CD14-positive monocyte (primary cell): ENCODE results near the gene MOAP1. TPM values are rescaled to one million over a fixed set of nuclear protein-coding genes. Genes with fewer than 3 reads are reported as not detected.

Experiments
- DNase-seq, 3 donors: peaks; one replicate each; pipeline ENCODE4 v3.0.0-alpha.2; 2011 to 2022
- H2AFZ ChIP-seq: 2 replicates; pipeline ENCODE4 v1.6.0; 2012; ENCODE audit warnings: mild to moderate bottlenecking, low read depth, low read length, inconsistent platforms; ENCODE audit not compliant: insufficient read depth, poor library complexity, severe bottlenecking
- H3K27ac ChIP-seq, 2 donors: 1 replicate in 1 of 2; 2 replicates in 1 of 2; pipeline ENCODE4 v1.5.1; 2012 to 2013; ENCODE audit warnings: low read length in 2 of 2, control low read depth in 1 of 2, inconsistent platforms in 1 of 2, low read depth in 1 of 2, mild to moderate bottlenecking in 1 of 2
- H3K27me3 ChIP-seq, 2 donors: one replicate each; pipeline versions ENCODE4 v1.6.0 to v1.6.1; 2011 to 2013; ENCODE audit warnings: low read length in 2 of 2; ENCODE audit not compliant: control insufficient read depth in 2 of 2, insufficient read depth in 2 of 2
- H3K36me3 ChIP-seq, 2 donors: replicated peaks in 1 of 2; 1 replicate in 1 of 2; 2 replicates in 1 of 2; pipeline versions ENCODE4 v1.5.1 to v1.6.1; 2012 to 2013; ENCODE audit warnings: low read length in 2 of 2, control low read depth in 1 of 2, inconsistent platforms in 1 of 2, mild to moderate bottlenecking in 1 of 2; ENCODE audit not compliant: insufficient read depth in 2 of 2, control insufficient read depth in 1 of 2
- H3K4me1 ChIP-seq, 2 donors: 1 replicate in 1 of 2; 2 replicates in 1 of 2; pipeline versions ENCODE4 v1.5.1 to v1.6.1; 2012 to 2013; ENCODE audit warnings: low read length in 2 of 2, control low read depth in 1 of 2, inconsistent platforms in 1 of 2, mild to moderate bottlenecking in 1 of 2, moderate library complexity in 1 of 2; ENCODE audit not compliant: insufficient read depth in 2 of 2, control insufficient read depth in 1 of 2
- H3K4me2 ChIP-seq: replicated peaks from 2 replicates; pipeline ENCODE3; 2012; ENCODE audit warnings: low read length, moderate library complexity, mild to moderate bottlenecking; ENCODE audit not compliant: poor library complexity, severe bottlenecking; ENCODE audit errors: extremely low read depth
- H3K4me3 ChIP-seq, 3 experiments: fragments of 200-600 bp in 1 of 3; sonication (generic) in 1 of 3; replicated peaks in 1 of 3; 1 replicate in 2 of 3; 2 replicates in 1 of 3; pipeline ENCODE4 v1.5.1; 2011 to 2013; ENCODE audit warnings: low read length in 3 of 3, mild to moderate bottlenecking in 3 of 3, control low read depth in 2 of 3, low read depth in 2 of 3, inconsistent platforms in 1 of 3, moderate library complexity in 1 of 3
- H3K79me2 ChIP-seq: 2 replicates; pipeline ENCODE4 v1.6.0; 2012; ENCODE audit warnings: mild to moderate bottlenecking, control low read depth, inconsistent platforms, low read length, moderate library complexity; ENCODE audit not compliant: insufficient read depth
- H3K9ac ChIP-seq: 2 replicates; pipeline ENCODE4 v1.6.0; 2017; ENCODE audit warnings: low read length, mild to moderate bottlenecking; ENCODE audit not compliant: insufficient read depth, poor library complexity, severe bottlenecking
- H3K9me3 ChIP-seq, 2 donors: replicated peaks in 1 of 2; 1 replicate in 1 of 2; 2 replicates in 1 of 2; pipeline versions ENCODE4 v1.5.1 to v1.6.1; 2012 to 2013; ENCODE audit warnings: low read length in 2 of 2, control low read depth in 1 of 2; ENCODE audit not compliant: control insufficient read depth in 1 of 2, insufficient read depth in 1 of 2
- H4K20me1 ChIP-seq: 2 replicates; pipeline ENCODE4 v1.6.0; 2012; ENCODE audit warnings: mild to moderate bottlenecking, low read length, control low read depth, moderate library complexity; ENCODE audit not compliant: insufficient read depth
- H3K27ac Mint-ChIP-seq, 7 donors: one replicate each; pipeline ENCODE4 v1.8.0; 2020; ENCODE audit warnings: mild to moderate bottlenecking in 7 of 7, mixed read lengths in 7 of 7, moderate library complexity in 6 of 7, inconsistent platforms in 2 of 7
- H3K27me3 Mint-ChIP-seq, 3 donors: one replicate each; pipeline ENCODE4 v1.8.0; 2021 to 2022; ENCODE audit warnings: low read depth in 3 of 3, mild to moderate bottlenecking in 3 of 3, mixed read lengths in 3 of 3, moderate library complexity in 3 of 3, inconsistent platforms in 1 of 3
- H3K36me3 Mint-ChIP-seq, 2 donors: one replicate each; pipeline ENCODE4 v1.8.0; 2020; ENCODE audit warnings: mixed read lengths in 2 of 2, inconsistent platforms in 1 of 2, mild to moderate bottlenecking in 1 of 2
- H3K4me1 Mint-ChIP-seq: one replicate; pipeline ENCODE4 v1.8.0; 2020; ENCODE audit warnings: mild to moderate bottlenecking, mixed read lengths
- H3K4me3 Mint-ChIP-seq, 2 donors: one replicate each; pipeline ENCODE4 v1.8.0; 2020; ENCODE audit warnings: mild to moderate bottlenecking in 2 of 2, mixed read lengths in 2 of 2, moderate library complexity in 1 of 2
- H3K9me3 Mint-ChIP-seq, 7 donors: one replicate each; pipeline ENCODE4 v1.8.0; 2020 to 2022; ENCODE audit warnings: mixed read lengths in 7 of 7, mild to moderate bottlenecking in 6 of 7, moderate library complexity in 6 of 7, inconsistent platforms in 2 of 7
- CTCF ChIP-seq: fragments of 200-600 bp; IDR thresholded peaks from one replicate; pipeline ENCODE4 v1.8.0; 2022; ENCODE audit warnings: antibody characterized with exemption, mild to moderate bottlenecking
- WGBS: methylation state at CpG from one replicate; pipeline ENCODE4 v1.1.5; 2013; ENCODE audit warnings: missing lambda C conversion rate; ENCODE audit not compliant: insufficient coverage; 5-methylcytosine and 5-hydroxymethylcytosine counted together
- intact Hi-C, 2 donors: fragments of 100-400 bp; cut with micrococcal nuclease; formaldehyde crosslinking; loops; one replicate each; pipeline versions ENCODE4 v1.15.0 to v1.15.1; 2023
- polyA plus RNA-seq, 3 donors: library from polyadenylated mRNA; depleted of rRNA in 1 of 3; unstranded in 2 of 3; stranded (reverse) in 1 of 3; fragments of 300-500 nt in 2 of 3; fragments of >200 nt in 1 of 3; fragmentation: Illumina TruSeq in 2 of 3; gene quantifications; 1 replicate in 2 of 3; 2 replicates in 1 of 3; pipeline ENCODE4 v1.2.3, GENCODE V29; 2012 to 2021

Gene MOAP1
- polyA plus RNA-seq, 3 donors = 22.5 to 53.9 (median 22.6) TPM

- no peak overlapping the region for H2AFZ ChIP-seq
- intact Hi-C loops = loop anchor here in 1 of 2 donors (5.0 kb wide), 1 partner anchor 46 kb away; no protein-coding TSS in a partner anchor
Measured at GRCh38 chr14:93153121-93153520, 31.6 kb downstream of the MOAP1 start.

More at GRCh38 chr14:93153121-93153520, 31.6 kb downstream of the MOAP1 start:
- Mint-ChIP-seq H3K4me1 (peaks cover 34% of the 10 kb centered on the region), H3K27me3 (peaks cover 0 to 3% (median 0%) of the 10 kb centered on the region in 3 donors), H3K27ac (peak overlapping the region in 3 of 7 donors; percentile 40 to 71 (median 71)), H3K9me3 (no peaks in the 10 kb centered on the region), H3K36me3 (no peaks in the 10 kb centered on the region), H3K4me3 (no peak overlapping the region)
- Histone ChIP-seq H3K4me1 (peaks cover 37 to 44% of the 10 kb centered on the region in 2 donors), H3K36me3 (no peaks in the 10 kb centered on the region), H3K9ac (no peak overlapping the region), H3K4me3 (no peak overlapping the region), H3K79me2 (no peaks in the 10 kb centered on the region), H3K27ac (peak overlapping the region in 1 of 2 donors; percentile 37), H4K20me1 (no peaks in the 10 kb centered on the region), H3K27me3 (no peaks in the 10 kb centered on the region), H3K4me2 (peak overlapping the region; percentile 0), H3K9me3 (no peaks in the 10 kb centered on the region)
- no peak for TF ChIP-seq CTCF
- DNase-seq = peak; percentile 36 to 48 (median 40)
- WGBS = 3% methylated on average over 3 of the region's 7 CpGs
